Lower leg skin (tissue), 3 donors: ENCODE results near the gene ZBTB26.
"Not testable (repeated sequence)": the region's sequence is repeated elsewhere in the genome, so short reads cannot be mapped to it uniquely, and the experiment has no call there.

ENCODE experiments used
- POLR2A ChIP-seq, 2 donors: fragments of 450-650 bp; IDR thresholded peaks; one replicate each; pipeline ENCODE4 v1.6.1; 2016 to 2017; ENCODE audit warnings: antibody characterized with exemption in 2 of 2, mild to moderate bottlenecking in 1 of 2, moderate library complexity in 1 of 2
- TF ChIP-seq, protein P1 (sequence below), 3 donors: fragments of 450-650 bp; IDR thresholded peaks; one replicate each; pipeline ENCODE4 v1.5.1; 2016; ENCODE audit warnings: antibody characterized with exemption in 3 of 3, mild to moderate bottlenecking in 3 of 3, moderate library complexity in 2 of 3

DNA sequence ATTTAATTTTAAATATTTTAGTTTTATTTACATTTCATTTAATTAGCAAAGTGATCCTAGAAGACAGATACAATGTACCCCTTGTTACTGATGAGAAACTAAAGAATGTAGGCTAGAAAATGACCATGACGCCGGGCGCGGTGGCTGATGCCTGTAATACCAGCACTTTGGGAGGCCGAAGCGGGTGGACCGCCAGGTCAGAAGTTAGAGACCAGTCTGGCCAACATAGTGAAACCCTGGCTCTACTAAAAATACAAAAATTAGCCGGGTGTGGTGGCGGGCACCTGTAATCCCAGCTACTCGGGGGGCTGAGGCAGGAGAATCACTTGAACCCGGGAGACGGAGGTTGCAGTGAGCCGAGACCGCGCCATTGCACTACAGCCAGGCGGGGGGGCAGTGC is 25.2 kb downstream of the ZBTB26 start:
- TF ChIP-seq, protein P1, sequence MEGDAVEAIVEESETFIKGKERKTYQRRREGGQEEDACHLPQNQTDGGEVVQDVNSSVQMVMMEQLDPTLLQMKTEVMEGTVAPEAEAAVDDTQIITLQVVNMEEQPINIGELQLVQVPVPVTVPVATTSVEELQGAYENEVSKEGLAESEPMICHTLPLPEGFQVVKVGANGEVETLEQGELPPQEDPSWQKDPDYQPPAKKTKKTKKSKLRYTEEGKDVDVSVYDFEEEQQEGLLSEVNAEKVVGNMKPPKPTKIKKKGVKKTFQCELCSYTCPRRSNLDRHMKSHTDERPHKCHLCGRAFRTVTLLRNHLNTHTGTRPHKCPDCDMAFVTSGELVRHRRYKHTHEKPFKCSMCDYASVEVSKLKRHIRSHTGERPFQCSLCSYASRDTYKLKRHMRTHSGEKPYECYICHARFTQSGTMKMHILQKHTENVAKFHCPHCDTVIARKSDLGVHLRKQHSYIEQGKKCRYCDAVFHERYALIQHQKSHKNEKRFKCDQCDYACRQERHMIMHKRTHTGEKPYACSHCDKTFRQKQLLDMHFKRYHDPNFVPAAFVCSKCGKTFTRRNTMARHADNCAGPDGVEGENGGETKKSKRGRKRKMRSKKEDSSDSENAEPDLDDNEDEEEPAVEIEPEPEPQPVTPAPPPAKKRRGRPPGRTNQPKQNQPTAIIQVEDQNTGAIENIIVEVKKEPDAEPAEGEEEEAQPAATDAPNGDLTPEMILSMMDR (IDR thresholded peaks at IDR 0.05), result not testable (repeated sequence)
- not testable (repeated sequence) for TF ChIP-seq POLR2A (IDR thresholded peaks at IDR 0.05)
